Amniotic stem cell (primary cell): ENCODE measurements around the gene HDAC9.
A peak's percentile ranks its signal among the peaks of the same experiment; 100 is the strongest.

Experiments used
- DNase-seq: peaks from one replicate; lab custom pipeline; 2025; lab: John Stamatoyannopoulos, UW

Gene HDAC9

DNA sequence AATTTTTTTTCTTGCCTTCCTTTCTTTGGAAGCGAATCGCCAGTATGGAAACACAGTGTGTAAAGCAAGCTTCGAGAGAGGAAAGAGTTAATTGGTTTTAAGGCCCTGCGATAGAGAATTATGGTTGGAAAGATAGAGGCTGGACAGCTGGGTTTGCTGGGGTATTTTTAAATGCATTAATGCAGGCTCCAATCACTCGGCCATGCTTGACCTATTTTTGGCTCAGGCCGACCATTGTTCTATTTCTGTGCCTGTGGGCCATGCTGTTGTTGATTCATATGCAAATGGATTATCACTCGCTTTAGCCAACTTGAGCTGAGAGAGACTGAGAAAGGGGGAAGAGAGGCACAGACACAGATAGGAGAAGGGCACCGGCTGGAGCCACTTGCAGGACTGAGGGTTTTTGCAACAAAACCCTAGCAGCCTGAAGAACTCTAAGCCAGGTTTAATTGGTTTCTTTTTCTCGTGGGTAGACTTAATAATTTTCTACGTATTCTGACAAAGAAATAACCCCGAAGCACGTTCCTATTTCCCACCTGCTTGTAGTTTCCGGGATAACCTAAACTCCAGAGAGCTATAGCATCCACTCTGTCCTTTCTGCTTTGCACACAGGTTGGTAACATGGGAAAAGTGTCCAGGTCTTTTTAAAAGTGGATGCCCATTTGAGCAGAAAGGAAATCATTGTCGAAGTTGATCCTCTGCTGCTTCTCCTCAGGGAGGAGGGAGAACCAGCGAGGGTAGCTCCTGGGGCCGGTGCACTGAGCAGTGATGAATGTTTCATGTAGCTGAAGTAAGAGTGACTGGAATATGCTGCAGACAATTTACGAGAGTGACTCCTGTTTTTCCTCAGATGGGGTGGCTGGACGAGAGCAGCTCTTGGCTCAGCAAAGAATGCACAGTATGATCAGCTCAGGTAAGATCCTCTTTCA is at the start of gene HDAC9:
Gene HDAC9, plus strand, starts transcription at position 338 of the 929 bp plus-strand sequence. Its CDS starts 554 bp downstream, at position 892.
- DNase-seq = peak; percentile 27

DNA sequence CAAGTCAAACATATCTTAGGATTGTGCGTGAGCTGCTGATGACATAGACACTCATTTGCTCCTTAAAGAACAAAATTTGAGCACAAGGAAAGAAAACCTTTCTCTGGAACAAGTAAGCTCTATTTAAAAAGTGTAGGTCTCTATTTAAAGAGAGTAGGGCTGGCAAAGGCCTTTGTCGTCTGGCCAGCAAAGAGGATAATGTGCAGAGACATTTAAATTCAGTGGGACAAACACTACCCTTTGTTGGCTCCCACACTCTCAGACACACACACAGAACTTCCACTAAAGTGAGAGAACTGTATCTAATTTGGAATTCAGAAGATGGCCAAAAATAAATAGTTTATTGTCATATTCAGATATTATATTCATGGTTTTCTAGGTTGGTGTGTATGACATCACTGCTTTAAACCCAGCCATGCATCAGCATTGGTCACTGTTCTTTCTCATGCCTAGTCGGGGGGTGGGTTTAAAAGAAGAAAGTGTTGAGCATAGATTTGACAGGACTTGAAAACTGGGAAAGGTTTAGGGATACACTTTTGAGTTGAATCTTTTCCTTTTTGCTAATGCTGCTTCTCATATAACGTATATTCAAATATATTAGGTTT is 49.5 kb upstream of the HDAC9 start:
- DNase-seq = no peak

DNA sequence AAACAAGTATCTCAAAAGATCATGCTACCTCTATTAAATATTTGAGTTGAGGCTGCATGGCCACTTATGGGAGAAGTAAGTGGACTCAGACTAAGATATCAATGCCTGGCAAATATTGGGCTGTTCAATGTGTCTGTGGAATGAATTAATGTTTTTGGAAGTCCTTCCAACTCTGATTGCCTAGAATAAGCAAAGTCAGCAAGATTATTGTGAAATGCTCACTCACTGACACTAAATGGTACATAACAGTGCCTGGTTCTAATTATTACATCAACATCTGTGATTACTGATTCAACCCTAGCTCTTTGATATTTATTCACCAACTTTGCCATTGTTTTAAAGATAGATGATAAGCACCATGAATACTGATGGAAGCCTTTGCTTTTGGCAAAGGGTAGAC is 45.5 kb upstream of the HDAC9 start:
- DNase-seq = no peak

DNA sequence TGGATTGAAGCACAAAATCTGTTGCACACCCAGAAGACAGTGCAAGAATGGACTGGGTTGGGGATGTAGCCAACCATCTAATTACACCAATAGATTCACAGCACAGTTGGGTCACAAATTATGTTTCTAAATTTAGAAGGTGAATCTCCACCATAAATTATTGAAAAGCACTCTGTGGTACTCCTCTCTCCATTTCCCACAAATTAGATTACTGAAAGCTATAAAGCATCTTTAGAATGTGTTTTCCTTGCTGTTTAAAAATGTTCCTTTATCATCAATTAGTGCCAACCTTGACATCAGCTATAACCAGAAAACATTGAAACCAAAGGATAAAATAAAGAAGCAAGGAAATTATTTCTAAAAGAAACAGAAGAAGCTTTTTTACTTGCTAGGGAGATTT is 39.9 kb upstream of the HDAC9 start:
- DNase-seq = no peak

DNA sequence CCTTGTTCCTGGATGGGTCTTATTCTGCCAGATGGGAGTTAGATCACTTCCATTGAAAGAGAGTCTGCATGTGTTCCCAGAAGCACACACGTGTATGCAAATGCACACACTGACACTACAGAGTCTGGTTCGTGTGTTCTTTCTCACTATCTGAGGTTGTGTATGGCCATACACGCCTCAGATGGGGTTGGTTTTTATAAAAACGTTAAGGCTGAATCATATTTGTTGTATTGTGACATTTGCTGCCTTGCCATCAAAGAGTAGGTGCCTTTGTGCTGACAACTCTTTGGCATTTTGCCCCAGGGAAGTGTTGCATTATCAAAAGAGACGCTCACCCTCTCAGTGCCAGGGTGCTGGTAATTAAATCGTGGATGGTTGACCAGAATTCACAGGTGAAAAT is 37.7 kb upstream of the HDAC9 start:
- no peak for DNase-seq

DNA sequence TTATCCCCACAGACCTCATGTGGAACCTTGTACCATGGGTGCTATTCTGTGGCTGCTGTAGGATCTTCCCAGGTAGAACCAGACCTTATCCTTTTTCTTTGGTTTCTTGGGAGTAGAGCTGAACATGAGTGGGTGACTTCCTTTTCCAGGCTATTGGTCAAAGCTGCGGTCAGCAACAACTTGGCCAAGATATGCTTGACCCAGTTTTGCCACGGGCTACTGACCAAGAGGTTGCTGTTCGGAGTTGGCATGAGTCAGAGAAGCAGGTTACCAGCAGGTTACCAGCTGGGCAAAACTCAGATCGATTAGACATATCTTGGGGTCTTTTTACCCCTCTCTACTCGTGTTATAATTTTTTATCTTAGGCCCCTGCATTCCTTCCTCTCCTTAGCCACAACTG is 36.7 kb upstream of the HDAC9 start:
- DNase-seq = no peak

DNA sequence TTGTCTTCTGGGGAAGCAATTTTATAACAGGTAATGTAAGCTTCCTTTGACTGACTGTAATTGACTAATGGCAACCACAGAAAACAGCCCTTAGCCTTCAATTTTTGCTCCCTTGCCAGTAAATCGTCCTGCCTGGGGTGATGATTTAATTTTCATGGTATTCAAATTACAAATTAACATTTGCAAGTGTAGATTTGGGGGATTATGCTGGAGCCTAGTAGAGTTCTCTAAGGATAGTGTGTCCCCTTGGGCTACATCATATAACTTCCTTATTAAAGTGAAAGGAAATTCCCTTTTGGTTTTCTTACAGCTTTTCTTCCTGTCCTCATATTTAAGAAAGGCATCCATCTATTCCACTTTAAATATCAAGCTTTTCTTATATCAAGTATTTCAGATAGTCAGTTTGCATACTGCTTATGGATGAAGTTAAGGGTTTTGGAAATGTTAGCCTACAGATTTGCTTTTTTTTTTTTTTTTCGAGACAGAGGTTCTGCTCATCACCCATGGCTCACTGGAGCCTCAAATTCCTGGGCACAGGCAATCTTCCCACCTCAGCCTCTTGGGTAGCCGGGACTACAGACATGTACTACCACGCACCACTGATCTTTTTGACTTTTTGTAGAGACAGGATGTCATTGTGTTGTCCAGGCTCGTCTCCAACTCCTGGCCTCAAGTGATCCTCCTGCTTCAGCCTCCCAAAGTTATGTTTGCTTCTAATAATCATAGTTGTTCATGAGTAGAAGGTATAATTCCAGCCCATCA is 35.9 kb upstream of the HDAC9 start:
- no peak for DNase-seq

DNA sequence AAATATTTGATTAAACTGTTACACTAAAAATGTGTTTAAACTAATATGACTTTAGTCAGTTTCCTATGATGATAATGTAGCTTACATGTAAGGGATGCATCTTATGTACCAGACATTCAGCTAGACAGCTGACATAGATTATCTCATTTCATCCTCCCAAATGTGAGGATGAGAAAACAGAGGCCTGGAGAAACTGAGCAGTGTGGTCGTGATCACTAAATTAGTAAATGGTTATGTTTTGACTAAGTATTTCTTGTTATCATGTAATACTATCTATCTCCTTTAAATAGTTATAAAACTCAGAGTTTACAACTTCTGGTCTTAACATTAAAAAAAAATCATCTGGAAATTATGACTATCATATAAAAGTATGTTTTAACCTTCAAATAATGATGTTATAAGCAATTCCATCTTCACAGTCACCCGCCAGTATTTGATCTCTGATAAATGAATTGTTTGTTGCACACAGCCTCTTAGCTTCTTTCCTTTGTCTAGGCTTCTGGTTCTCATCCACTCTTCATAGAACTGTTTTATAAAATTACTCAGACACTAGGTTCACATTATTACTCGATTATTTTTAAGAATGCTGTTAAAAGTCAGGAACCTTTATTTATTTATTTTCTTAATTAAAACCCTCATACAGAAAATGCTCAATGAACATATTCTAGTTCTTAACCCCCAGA is 33.6 kb upstream of the HDAC9 start:
- DNase-seq = no peak

DNA sequence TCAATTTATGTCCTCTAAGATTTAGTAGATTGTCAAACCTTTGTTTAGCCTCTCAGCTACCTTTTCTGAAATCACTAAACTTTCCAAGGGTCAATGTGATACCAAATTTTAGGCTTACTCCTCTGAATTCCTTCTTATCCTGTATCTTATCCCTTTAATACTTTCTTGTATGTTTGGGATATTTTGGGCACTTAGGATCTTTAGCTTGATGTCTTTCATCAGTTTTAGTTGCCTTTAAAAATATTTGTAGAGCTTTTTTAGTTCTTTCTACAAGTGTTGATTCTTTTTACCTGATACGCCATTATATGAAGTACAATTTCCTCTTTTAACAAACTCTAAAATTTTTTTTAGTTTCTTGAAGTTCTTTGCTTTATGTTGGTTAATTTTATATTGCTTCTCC is 30.7 kb upstream of the HDAC9 start:
- no peak for DNase-seq

DNA sequence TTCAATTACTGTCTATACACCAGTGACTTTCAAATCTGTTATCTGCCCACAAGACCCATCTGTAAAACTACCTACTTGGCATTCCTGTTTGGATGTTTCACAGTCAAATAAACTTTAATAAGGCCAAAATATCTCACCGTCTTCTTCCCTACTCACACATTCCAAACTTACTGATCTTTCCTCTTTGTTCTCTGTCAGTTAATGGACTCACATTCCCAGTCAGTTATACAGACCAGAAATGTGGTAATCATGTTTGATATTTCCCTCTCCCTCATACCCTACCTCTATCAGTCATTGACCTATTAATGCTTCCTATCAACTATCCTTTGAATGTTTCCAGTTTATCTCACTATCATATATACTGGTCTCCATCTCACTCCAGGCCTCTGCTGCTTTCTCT is 28.5 kb upstream of the HDAC9 start:
- no peak for DNase-seq

DNA sequence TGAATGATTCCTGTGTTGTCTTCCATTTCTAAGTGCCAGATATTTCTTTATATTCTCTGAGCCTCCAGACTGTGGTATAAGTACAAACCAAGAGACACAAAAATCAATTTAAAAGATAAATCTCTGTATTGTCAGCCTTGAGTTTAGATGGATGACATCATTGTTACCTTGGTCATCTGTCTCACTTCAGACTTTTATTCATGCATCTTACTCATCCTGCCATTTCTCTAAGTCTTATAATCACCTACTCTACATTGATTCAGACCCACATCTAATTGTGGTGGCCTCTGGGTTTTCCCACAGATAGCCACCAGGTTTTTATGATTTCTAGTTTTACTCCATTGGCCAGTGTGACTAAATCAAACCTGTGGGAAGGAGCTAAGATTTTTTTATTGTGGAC is 26.8 kb upstream of the HDAC9 start:
- DNase-seq = no peak

DNA sequence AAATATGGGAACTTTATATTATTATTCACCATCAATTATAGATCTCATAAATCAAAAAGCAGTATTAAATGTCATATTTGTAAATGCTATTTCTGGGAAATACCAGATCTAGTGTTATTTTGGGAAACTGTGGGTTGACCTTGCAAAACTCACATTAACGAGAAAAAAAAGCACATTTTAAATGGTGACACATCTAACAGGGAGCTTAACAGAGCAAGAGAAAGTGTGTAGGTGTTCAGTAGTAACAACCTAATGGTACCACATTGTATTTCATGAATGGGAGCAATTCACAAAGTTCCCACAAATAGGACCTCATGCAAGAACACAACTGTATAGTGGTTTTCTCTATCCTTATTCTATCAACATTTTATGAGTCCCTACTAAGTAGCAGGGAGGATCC is 26.2 kb upstream of the HDAC9 start:
- DNase-seq = no peak

DNA sequence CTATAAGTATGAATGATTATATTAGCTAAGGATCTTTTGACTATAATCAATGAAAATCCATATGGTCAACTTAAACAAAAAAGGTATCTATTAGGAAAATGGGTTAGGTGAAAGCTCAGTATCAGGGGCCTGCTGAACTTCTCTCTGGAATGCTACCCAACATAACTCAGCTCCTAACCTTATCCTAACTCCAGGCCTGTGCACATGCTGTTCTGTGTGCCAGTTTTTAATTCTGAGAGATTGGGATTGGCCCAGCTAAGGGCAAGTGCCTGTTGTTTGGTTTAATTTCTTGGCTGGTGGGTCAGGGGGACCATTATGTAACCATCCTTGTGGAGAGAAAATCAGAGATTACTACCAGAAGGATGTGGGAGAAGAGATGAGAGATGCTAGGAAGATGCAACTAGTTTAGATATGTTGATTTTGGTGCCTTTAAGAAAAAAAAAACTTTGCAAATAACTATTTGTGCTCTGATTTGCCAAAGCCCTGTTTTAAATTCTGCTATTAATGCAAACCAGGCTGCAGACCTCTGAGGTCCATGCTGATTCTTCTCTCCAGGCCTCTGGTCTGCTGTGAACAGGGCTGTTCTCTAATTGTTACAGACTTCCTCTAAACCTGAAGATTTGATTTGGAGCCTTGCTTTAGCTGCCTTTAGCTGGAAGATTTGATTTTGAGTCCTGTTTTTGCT is 23.9 kb upstream of the HDAC9 start:
- no peak for DNase-seq

DNA sequence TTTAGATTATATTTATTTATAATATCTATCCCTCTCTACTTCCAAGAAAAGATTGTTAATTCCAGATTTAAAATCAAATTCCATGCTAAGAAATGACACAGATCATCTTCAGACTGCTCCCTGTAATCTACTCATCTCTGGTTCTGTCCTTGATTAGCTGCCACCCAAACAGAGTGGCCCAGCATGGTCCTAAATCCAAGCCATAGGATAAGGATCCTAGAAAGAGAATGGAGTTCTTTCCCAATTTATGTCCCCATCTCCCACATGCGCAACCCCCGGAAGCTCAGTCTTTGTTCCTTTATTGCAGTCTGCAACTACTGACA is 23.4 kb upstream of the HDAC9 start:
- no peak for DNase-seq

DNA sequence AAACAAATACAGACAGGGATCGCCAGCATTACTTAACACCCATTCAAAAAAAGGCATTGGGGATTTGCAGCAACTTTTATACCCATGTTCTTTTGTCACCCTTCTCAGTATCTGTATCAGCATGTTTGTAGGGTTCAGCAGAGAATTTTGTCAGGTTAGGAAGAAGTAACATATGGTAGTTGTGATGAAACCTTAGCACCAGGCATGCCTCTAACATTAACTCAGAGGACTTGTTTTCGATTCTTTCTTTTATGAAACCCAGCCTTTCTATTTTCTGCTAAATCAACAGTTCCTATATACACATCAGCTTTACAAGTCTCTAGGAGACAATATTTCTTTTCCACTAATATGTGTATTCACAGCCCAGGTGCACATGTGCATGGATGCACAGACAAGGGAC is 22.4 kb upstream of the HDAC9 start:
- DNase-seq = no peak

DNA sequence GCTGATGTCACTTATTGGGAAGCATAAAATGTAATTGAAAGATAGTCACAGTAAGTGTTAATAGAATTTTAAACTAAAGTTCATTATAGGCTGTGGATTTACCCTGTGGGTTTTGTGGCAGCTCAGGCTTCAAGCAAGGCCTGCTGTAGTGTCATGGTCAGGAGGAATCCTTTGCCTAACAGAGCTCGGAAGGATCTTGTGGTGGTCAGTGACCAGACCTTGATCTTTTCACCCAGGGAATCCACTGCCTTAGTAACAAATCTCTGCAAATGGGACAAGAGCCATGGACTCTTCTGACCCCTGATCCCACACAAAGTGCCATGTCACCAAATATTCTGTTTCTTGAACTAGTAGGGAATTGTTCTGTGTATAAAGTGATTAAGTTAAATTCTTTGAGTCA is 20.6 kb upstream of the HDAC9 start:
- DNase-seq = no peak

DNA sequence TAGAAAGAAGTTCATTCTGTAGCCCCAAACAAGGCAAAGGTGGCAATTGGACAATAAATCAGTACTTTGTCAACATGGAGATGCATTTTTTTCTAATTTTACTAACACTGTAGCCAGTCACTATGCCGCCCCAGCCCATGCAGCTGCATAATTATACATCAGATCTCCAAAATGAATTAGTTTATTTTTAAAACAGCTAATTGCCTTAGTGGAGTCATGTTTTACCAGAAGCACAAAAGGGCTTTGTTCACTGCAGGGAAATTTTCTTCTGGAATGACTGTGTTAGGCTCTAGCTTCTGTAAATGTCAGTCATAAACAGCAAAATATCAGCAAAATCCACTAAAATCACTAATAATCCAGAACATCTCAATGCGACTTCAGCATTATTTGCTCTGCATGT is 20.1 kb upstream of the HDAC9 start:
- DNase-seq = no peak

DNA sequence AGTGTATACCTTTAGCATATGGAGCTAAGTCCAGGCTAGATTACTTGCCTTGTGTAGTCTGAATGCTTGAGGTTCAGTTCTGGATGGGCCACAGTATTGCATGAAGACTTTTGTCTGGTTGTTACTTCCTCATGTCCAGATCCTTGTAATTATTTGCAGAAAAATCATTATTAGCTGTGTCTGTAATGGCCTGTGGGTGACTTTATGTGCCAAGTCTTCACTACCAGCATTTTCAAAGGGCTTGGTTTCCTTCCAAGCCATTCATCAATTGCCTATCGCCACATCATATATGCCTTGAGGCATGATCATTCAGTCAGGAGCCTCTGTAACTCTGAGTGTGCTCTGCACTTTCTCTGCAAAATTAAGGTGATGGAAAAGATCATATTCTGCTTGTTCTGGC is 13.8 kb upstream of the HDAC9 start:
- no peak for DNase-seq

DNA sequence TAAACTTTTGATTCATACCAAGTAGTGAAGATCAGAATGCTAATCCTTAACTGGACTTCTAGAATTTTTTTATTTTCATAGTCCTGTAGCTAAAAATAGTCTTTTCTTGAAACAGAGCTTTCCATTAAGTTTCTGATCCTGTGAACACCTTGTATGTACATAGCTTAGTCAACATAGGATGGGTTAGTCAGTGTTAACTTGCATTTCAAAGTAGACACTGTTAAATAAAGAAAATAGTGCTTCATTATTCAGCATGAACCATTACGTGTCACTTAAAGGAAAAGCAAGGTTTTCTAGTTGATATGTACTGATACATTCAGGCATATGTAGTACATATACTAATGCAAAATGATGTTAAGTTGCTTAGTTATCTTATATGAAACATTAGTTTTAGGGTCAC is 7.5 kb upstream of the HDAC9 start:
- DNase-seq = no peak

DNA sequence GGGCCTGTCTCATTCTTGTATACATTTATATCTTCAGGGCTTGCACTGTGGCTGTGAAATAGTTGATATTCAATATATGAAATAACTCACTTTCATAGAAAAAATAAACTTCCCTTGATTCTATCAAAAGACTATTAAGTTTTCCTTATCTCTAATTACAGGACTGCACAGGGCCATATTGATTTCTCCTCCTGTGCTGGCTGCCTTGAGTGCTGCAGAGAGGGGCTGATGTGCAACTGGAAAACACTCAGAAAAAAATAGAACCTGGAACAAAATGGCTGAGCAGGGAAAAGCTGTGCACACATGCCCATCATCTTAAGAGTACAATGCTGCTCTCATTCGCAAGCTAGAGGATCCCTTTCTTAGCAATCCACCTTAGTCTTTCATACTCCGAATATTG is 5.9 kb upstream of the HDAC9 start:
- DNase-seq = no peak

DNA sequence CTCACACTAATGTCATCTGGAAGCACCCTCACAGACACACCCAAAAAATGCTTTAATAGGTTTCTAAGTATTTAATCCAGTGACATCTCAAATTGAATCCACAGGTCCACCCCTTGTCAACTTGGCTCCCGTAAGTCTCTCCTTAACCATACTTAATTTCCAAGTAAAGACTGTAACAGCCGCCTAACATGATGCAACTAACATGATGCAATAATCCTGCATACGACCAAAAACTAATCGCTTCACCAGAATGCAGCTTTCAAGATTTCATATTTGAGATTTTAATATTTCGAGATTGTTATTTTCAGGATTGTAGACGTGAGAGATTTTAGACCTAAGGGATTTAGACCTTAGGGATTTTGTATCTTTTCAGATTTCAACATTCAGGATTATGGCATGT is 3.7 kb upstream of the HDAC9 start:
- DNase-seq = no peak

DNA sequence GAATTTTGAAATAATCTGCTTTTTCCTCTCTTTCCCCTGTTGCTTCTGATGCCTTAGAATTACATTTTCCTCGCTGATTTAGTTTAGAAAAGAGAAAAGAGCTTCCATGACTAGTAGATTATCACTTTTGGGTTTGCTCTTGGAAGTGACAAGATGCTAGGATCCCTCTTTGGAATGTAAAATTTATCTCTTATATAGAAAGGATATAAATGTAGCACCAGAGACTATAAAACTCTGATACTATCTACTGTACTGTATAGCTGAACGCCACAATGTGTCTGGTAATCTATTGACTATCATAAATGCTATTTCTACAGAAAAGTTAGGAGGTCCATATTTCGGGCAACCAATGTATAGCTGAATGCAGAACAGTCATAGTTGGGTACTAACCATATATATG is 1.1 kb upstream of the HDAC9 start:
- DNase-seq = no peak
